B cell (primary cell): ENCODE measurements around the gene SLC32A1. TPM values are rescaled to one million over a fixed set of nuclear protein-coding genes. Genes with fewer than 3 reads are reported as not detected.

Experiments
- ATAC-seq: fragments of 200-7000 bp; cut with Tn5 transposase; one replicate; pipeline ENCODE4 v1.10.0; 2021; ENCODE audit warnings: low read depth, mild to moderate bottlenecking, moderate number of reproducible peaks, moderate library complexity
- CTCF ChIA-PET: fragments of 350-600 bp; sonication (Branson Sonifier 250); formaldehyde crosslinking; loops from one replicate; lab custom pipeline; 2021; ENCODE audit warnings: antibody characterized with exemption, inconsistent platforms; lab: Charles Lee
- POLR2A ChIA-PET: fragments of 350-600 bp; sonication (Branson Sonifier 250); formaldehyde crosslinking; loops from one replicate; lab custom pipeline; 2021; ENCODE audit warnings: antibody characterized with exemption; lab: Charles Lee
- DNase-seq: peaks from one replicate; pipeline ENCODE4 v3.0.0; 2013
- H2AFZ ChIP-seq: 2 replicates; pipeline ENCODE4 v1.6.1; 2012; ENCODE audit warnings: mild to moderate bottlenecking, low read depth, low read length; ENCODE audit not compliant: insufficient read depth, poor library complexity, severe bottlenecking
- H3K27ac ChIP-seq, 2 donors: 1 replicate in 1 of 2; 2 replicates in 1 of 2; pipeline ENCODE4 v1.5.1; 2012 to 2013; ENCODE audit warnings: low read length in 2 of 2, mild to moderate bottlenecking in 2 of 2, moderate library complexity in 1 of 2
- H3K27me3 ChIP-seq, 4 experiments: fragments of 200-600 bp in 1 of 4; sonication (generic) in 1 of 4; replicated peaks in 1 of 4; 1 replicate in 2 of 4; 2 replicates in 2 of 4; pipeline versions ENCODE4 v1.6.1 to v1.7.0; 2013 to 2016; ENCODE audit warnings: low read length in 3 of 4, mild to moderate bottlenecking in 2 of 4, mixed read lengths in 1 of 4, moderate library complexity in 1 of 4; ENCODE audit not compliant: insufficient read depth in 4 of 4, control insufficient read depth in 3 of 4; ENCODE audit errors: control extremely low read depth in 1 of 4
- H3K36me3 ChIP-seq, 2 experiments: replicated peaks in 1 of 2; 1 replicate in 1 of 2; 2 replicates in 1 of 2; pipeline versions ENCODE4 v1.6.1 to v1.7.1; 2013; ENCODE audit warnings: low read length in 1 of 2; ENCODE audit not compliant: insufficient read depth in 2 of 2, control insufficient read depth in 1 of 2; ENCODE audit errors: control extremely low read depth in 1 of 2, extremely low read depth in 1 of 2
- H3K4me1 ChIP-seq, 2 donors: fragments of 200-600 bp in 1 of 2; sonication (generic) in 1 of 2; 1 replicate in 1 of 2; 2 replicates in 1 of 2; pipeline versions ENCODE4 v1.5.1 to v1.6.1; 2013 to 2017; ENCODE audit warnings: low read length in 2 of 2; ENCODE audit not compliant: control insufficient read depth in 2 of 2, insufficient read depth in 2 of 2
- H3K4me2 ChIP-seq: replicated peaks from 2 replicates; pipeline ENCODE3; 2012; ENCODE audit warnings: mild to moderate bottlenecking, low read depth, low read length; ENCODE audit not compliant: poor library complexity, severe bottlenecking
- H3K4me3 ChIP-seq, 5 experiments: fragments of 200-600 bp in 1 of 5; sonication (generic) in 1 of 5; 1 replicate in 3 of 5; 2 replicates in 2 of 5; pipeline versions ENCODE4 v1.5.1 to v1.7.0; 2011 to 2016; ENCODE audit warnings: low read length in 4 of 5, mild to moderate bottlenecking in 4 of 5, low read depth in 2 of 5, control low read depth in 1 of 5, moderate library complexity in 1 of 5; ENCODE audit not compliant: insufficient read depth in 1 of 5; ENCODE audit errors: control extremely low read depth in 1 of 5, extremely low read depth in 1 of 5
- H3K79me2 ChIP-seq: fragments of 200-600 bp; sonication (generic); one replicate; pipeline ENCODE4 v1.6.0; 2016; ENCODE audit warnings: low read length; ENCODE audit not compliant: control insufficient read depth, insufficient read depth
- H3K9ac ChIP-seq: fragments of 200-600 bp; sonication (generic); 2 replicates; pipeline ENCODE4 v1.6.1; 2017; ENCODE audit warnings: mild to moderate bottlenecking, low read length, moderate library complexity
- H3K9me3 ChIP-seq, 3 donors: one replicate each; pipeline versions ENCODE4 v1.6.1 to v1.7.1; 2013; ENCODE audit warnings: low read length in 2 of 3; ENCODE audit not compliant: control insufficient read depth in 2 of 3, insufficient read depth in 1 of 3; ENCODE audit errors: control extremely low read depth in 1 of 3
- H4K20me1 ChIP-seq: 2 replicates; pipeline ENCODE4 v1.6.0; 2012; ENCODE audit warnings: mild to moderate bottlenecking, low read length; ENCODE audit not compliant: insufficient read depth, control insufficient read depth, poor library complexity, severe bottlenecking
- H3K27ac Mint-ChIP-seq: one replicate; pipeline ENCODE4 v1.8.0; 2021; ENCODE audit warnings: mixed read lengths
- H3K27me3 Mint-ChIP-seq: one replicate; pipeline ENCODE4 v1.8.0; 2021; ENCODE audit warnings: mixed read lengths
- H3K4me1 Mint-ChIP-seq: one replicate; pipeline ENCODE4 v1.8.0; 2021; ENCODE audit warnings: mixed read lengths
- H3K4me3 Mint-ChIP-seq: one replicate; pipeline ENCODE4 v1.8.0; 2021; ENCODE audit warnings: mixed read lengths
- H3K9me3 Mint-ChIP-seq: one replicate; pipeline ENCODE4 v1.8.0; 2022; ENCODE audit warnings: mixed read lengths; ENCODE audit not compliant: insufficient read depth
- CTCF ChIP-seq: fragments of 200-600 bp; IDR thresholded peaks from one replicate; pipeline ENCODE4 v1.8.0; 2022; ENCODE audit warnings: antibody characterized with exemption, mild to moderate bottlenecking
- EZH2 ChIP-seq: IDR thresholded peaks from 2 replicates; pipeline ENCODE4 v1.6.1; 2012; ENCODE audit warnings: borderline replicate concordance, low read depth, mild to moderate bottlenecking, moderate library complexity, low read length; ENCODE audit not compliant: insufficient read depth, poor library complexity, severe bottlenecking
- WGBS: methylation state at CpG from one replicate; pipeline ENCODE4 v1.1.5; 2013; ENCODE audit warnings: missing lambda C conversion rate; ENCODE audit not compliant: insufficient coverage; 5-methylcytosine and 5-hydroxymethylcytosine counted together
- intact Hi-C: fragments of 100-400 bp; cut with micrococcal nuclease; formaldehyde crosslinking; loops from one replicate; pipeline ENCODE4 v1.10.0; 2022
- polyA plus RNA-seq: library from polyadenylated mRNA; depleted of rRNA; stranded (reverse); fragments of >200 nt; gene quantifications from 2 replicates; pipeline ENCODE4 v1.2.3, GENCODE V29; 2012
- total RNA-seq, 2 donors: library from RNA; stranded (reverse); fragments of 120-200 nt in 1 of 2; gene quantifications; 1 replicate in 1 of 2; 2 replicates in 1 of 2; pipeline versions ENCODE4 v1.2.3 to v1.2.4, GENCODE V29; 2013 to 2022

The SLC32A1 gene
- total and polyA plus RNA-seq, 2 donors (not counting 1 experiment from before 2014, with no cell fraction given), result not detected

GRCh38 chr20:38754924-38755323 lies 30.6 kb downstream of the SLC32A1 start:
- POLR2A ChIA-PET, result no interaction called here
- intact Hi-C loops, result no loop called here

More at GRCh38 chr20:38754924-38755323, 30.6 kb downstream of the SLC32A1 start:
- Histone ChIP-seq H4K20me1 (peaks cover 8% of the 10 kb centered on the region), H3K9me3 (no peaks in the 10 kb centered on the region), H3K27ac (no peak overlapping the region), H3K36me3 (peaks cover 2 to 61% of the 10 kb centered on the region in 2 experiments), H3K4me1 (no peaks in the 10 kb centered on the region), H3K9ac (no peak overlapping the region), H3K79me2 (peaks cover 18% of the 10 kb centered on the region), H2AFZ (no peak overlapping the region), H3K27me3 (no peaks in the 10 kb centered on the region), H3K4me2 (no peak overlapping the region), H3K4me3 (no peak overlapping the region)
- 97% methylated on average over 13 of the region's 13 CpGs for WGBS
- ATAC-seq (no peak), DNase-seq (no peak)
- TF ChIP-seq CTCF, result no peak
- no peak for TF ChIP-seq EZH2
- H3K9me3 Mint-ChIP-seq, result no peaks in the 10 kb centered on the region
- H3K27ac Mint-ChIP-seq, result no peak overlapping the region
- H3K4me1 Mint-ChIP-seq, result peaks cover 5% of the 10 kb centered on the region
- no peak overlapping the region for H3K4me3 Mint-ChIP-seq
- CTCF ChIA-PET, result interaction anchor here (1.2 to 2.8 kb wide), 2 partner anchors 105 to 110 kb away, joined by 3 to 7 read pairs; no protein-coding TSS in a partner anchor
- H3K27me3 Mint-ChIP-seq, result no peaks in the 10 kb centered on the region
